GM12874 (cell line): ENCODE data around the gene ZNF496.

Experiments
- TF ChIP-seq, protein P1 (sequence below): IDR thresholded peaks from 2 replicates; pipeline ENCODE4 v1.5.1; 2011; ENCODE audit warnings: low read depth, mild to moderate bottlenecking, control low read depth, low read length, moderate library complexity; ENCODE audit not compliant: insufficient read depth

The ZNF496 gene

DNA sequence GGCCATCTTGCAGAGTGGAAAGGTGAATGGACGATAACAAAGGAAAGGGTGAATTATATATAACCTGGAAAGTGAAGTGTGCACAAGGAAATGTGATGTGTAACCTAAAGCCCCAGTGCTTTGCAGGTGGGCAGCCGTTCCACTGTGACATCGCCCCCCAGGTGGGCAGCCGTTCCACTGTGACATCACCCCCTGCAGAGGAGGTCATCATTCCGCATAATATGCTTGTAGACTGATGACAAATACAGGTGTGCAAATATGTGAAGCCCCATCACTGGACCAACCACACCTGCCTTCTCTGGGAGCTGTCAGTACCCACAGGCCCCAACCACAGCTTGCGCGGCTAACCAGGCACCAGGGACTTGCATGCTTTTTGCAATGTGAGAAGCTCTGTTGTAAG lies 4.7 kb upstream of the ZNF496 start:
- TF ChIP-seq, protein P1, sequence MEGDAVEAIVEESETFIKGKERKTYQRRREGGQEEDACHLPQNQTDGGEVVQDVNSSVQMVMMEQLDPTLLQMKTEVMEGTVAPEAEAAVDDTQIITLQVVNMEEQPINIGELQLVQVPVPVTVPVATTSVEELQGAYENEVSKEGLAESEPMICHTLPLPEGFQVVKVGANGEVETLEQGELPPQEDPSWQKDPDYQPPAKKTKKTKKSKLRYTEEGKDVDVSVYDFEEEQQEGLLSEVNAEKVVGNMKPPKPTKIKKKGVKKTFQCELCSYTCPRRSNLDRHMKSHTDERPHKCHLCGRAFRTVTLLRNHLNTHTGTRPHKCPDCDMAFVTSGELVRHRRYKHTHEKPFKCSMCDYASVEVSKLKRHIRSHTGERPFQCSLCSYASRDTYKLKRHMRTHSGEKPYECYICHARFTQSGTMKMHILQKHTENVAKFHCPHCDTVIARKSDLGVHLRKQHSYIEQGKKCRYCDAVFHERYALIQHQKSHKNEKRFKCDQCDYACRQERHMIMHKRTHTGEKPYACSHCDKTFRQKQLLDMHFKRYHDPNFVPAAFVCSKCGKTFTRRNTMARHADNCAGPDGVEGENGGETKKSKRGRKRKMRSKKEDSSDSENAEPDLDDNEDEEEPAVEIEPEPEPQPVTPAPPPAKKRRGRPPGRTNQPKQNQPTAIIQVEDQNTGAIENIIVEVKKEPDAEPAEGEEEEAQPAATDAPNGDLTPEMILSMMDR, result no peak

DNA sequence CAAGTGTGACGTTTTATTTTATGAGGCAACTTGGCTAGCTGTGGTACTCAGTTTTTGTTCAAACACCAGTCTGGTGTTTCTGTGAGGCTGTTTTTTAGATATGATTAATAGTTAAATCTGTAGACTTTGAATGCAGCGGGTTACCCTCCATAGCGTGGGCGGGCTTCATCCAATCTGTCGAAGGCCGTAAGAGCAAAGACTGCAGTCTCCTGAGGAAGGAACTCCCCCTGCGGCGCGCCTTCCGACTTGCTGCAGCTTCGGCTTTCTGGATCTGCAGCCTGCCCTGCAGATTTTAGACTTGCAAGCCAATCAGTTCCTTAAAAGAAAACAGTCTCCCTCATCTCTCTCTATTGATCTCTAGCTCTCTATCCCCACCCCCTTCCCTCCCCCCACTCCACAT lies 4.2 kb upstream of the ZNF496 start:
- TF ChIP-seq, protein P1, result no peak

DNA sequence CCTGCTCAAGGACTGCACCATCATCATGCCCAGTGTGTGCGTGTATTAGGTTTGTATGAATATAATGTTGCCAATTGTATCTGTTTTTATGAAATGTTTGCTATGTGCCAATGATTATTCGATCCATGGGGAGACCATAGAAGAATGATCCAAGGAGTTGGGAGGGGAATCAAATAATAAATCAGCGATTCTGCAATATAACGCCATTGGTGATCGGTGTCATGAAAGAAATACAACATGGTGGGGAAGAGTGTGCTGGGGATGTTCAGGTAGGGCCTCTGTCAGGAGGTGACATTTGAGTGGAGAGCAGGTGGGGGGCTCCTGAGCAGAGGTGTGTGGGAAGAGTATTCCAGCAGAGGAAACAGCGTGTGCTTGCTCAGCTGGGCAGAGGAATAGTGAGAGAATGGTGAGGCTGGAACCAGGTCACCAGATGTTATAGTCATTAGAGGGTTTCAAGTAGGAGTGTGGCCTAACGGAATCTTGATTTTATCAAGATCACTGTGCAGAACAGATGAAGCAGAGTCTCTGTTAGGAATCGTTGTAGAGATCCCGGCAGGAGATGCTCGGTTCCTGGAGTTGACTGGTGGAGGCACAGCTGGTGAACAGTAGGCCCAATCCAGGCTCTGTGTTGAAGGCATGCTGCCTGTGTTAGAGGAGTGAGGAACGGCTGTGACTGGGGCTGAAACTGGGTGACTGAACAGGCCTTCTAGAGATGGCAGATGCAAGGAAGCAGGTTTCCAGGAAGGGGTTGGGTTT lies 2.9 kb upstream of the ZNF496 start:
- TF ChIP-seq, protein P1, result no peak

DNA sequence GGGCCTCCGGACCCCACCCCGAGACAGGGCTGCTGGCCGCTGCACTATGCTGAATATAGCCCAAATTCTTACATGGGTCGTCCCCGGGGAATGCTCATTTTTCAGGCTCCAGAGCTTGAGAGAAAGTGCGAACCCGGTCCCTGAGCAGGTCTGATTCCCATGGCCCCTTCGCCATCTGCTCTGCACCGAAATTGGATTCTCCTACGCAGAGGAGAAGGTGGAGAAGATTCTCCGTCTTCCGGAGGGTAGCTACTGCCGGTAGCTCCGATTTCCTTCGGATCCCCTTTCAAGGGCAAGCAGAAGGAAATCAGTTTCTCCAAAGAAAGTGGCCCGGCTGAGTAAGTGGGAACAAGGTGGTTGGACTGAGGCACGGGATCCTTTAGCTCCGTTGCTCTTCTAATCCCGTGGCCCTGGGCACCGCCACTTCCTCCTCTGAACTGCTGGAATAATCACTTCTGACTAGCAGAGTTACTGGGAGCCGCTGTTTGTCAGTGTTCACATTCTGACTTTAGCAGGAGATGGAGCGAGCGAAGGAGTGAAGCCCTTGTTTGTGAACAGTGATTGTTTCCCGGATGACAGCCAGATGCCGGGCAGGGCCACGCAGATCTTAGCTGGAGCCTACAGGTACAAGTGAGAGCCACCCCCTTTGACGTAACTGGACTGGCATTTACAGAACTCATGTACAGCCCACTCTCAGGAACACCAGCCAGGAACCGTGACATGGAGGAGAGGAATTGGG lies 1.1 kb upstream of the ZNF496 start:
- TF ChIP-seq, protein P1, result no peak

DNA sequence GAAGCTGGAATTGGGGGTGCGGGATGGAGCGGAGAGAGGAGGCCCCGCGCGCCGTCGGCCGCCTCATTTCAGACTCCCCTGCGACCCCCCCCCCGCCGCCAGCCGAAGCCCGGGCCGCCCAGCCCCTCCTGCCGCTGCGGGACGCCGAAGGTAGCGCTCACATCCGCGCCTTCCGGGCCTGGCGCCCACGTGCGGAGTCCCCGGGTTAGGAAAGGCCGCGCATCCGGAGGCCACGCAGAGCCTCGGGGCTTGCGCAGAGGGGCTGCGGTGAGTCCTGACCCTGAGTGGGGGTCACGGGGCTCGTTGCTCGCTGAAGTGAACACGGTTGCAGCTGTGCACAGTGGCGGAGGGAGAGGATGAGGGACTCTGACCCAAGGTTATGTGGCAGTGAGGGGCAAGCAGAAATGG lies 552 bp upstream of the ZNF496 start:
- TF ChIP-seq, protein P1, result no peak

DNA sequence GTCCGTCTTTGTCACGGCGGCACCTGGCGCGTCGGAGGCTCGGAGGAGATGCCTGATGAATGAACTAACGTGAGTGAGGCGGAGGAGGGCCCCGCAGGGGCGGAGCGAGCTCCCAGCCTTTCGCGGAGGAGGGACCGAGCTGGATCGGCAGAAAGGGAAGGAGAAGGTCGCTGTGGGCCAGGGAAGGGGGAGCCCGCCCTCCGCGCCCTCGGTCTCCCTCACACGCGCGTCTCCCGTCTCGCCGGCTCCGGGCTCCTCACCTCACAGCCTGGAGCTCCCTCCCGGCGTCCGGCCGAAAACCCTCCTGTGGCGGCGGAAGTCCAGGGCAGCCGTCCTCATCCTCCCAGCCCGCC lies 519 bp downstream of the ZNF496 start:
- TF ChIP-seq, protein P1, result no peak

DNA sequence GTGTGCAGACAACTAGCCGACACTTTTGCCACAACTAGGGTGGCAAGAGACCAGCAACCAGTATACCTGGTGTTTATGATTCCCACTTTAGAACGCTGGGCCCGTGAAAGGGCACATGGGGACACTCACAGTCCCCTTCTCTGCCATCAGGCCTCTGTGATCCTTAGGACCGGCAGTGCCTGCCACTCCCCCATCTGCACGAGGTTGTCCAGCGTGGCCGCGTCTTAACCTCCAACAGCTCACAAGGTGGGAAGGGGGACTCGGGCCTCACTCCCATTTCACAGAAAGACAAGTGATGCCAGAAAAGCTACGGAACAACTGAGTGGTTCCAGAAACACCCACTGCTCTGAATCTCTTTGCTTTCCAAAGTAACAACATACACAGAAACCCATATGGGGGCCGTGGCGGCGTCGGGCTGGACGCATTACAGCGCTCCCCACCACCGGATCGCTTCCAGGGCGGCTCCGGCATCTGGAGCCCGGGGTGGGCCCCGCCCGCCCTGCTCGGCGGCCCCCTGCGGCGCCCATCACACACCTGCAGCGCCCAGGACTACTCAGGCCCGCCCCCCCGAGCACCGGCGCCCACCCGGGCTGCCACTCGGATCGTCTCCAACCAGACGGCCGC lies 1.0 kb downstream of the ZNF496 start:
- TF ChIP-seq, protein P1, result no peak
